Liver (tissue), 3 donors: ENCODE measurements around the gene RNF212.

Source experiments
- EGR1 ChIP-seq, 2 donors: IDR thresholded peaks; 2 replicates each; pipeline ENCODE4 v1.6.1; 2016 to 2018; ENCODE audit warnings: antibody characterized with exemption in 2 of 2, low read depth in 2 of 2
- GABPA ChIP-seq, 2 donors: IDR thresholded peaks in 1 of 2; conservative IDR thresholded peaks in 1 of 2; 2 replicates each; pipeline ENCODE4 v1.6.1; 2016; ENCODE audit warnings: antibody characterized with exemption in 2 of 2, mild to moderate bottlenecking in 1 of 2, moderate library complexity in 1 of 2
- JUND ChIP-seq, 2 donors: IDR thresholded peaks; 2 replicates each; pipeline ENCODE4 v1.6.1; 2016; ENCODE audit warnings: antibody characterized with exemption in 2 of 2
- NR2F2 ChIP-seq: IDR thresholded peaks from 2 replicates; pipeline ENCODE4 v1.6.1; 2016; ENCODE audit warnings: antibody characterized with exemption
- SP1 ChIP-seq: IDR thresholded peaks from 2 replicates; pipeline ENCODE4 v1.6.1; 2018; ENCODE audit warnings: antibody characterized with exemption, mild to moderate bottlenecking
- YY1 ChIP-seq: IDR thresholded peaks from 2 replicates; pipeline ENCODE4 v1.6.1; 2016; ENCODE audit warnings: antibody characterized with exemption, mild to moderate bottlenecking
- TF ChIP-seq, protein P1 (sequence below): IDR thresholded peaks from 2 replicates; pipeline ENCODE4 v1.6.1; 2016; ENCODE audit warnings: antibody characterized with exemption
- TF ChIP-seq, protein P2 (sequence below): fragments of 150-350 bp; IDR thresholded peaks from 2 replicates; pipeline ENCODE4 v1.5.1; 2017; ENCODE audit warnings: improper control_type of control experiment, low read depth, low read length; ENCODE audit not compliant: missing input control
- TF ChIP-seq, protein P3 (sequence below): IDR thresholded peaks from 2 replicates; pipeline ENCODE4 v1.6.1; 2016; ENCODE audit warnings: antibody characterized with exemption
- TF ChIP-seq, protein P4 (sequence below): IDR thresholded peaks from 2 replicates; pipeline ENCODE4 v1.6.1; 2016; ENCODE audit warnings: antibody characterized with exemption
- donor health status: healthy.
- donor health status: healthy.

- TF ChIP-seq, protein P1, sequence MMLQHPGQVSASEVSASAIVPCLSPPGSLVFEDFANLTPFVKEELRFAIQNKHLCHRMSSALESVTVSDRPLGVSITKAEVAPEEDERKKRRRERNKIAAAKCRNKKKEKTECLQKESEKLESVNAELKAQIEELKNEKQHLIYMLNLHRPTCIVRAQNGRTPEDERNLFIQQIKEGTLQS, result no peak
- TF ChIP-seq EGR1 (IDR thresholded peaks at IDR 0.05; ENCODE audit: low read depth in 2 of 2) (no peak), YY1 (no peak), GABPA (IDR thresholded peaks at IDR 0.05 in 1 of 2, conservative IDR thresholded peaks at IDR 0.05 in 1 of 2) (no peak), NR2F2 (no peak), SP1 (no peak), JUND (IDR thresholded peaks at IDR 0.05) (no peak)
- TF ChIP-seq, protein P2, sequence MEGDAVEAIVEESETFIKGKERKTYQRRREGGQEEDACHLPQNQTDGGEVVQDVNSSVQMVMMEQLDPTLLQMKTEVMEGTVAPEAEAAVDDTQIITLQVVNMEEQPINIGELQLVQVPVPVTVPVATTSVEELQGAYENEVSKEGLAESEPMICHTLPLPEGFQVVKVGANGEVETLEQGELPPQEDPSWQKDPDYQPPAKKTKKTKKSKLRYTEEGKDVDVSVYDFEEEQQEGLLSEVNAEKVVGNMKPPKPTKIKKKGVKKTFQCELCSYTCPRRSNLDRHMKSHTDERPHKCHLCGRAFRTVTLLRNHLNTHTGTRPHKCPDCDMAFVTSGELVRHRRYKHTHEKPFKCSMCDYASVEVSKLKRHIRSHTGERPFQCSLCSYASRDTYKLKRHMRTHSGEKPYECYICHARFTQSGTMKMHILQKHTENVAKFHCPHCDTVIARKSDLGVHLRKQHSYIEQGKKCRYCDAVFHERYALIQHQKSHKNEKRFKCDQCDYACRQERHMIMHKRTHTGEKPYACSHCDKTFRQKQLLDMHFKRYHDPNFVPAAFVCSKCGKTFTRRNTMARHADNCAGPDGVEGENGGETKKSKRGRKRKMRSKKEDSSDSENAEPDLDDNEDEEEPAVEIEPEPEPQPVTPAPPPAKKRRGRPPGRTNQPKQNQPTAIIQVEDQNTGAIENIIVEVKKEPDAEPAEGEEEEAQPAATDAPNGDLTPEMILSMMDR, result no peak
- TF ChIP-seq, protein P3, sequence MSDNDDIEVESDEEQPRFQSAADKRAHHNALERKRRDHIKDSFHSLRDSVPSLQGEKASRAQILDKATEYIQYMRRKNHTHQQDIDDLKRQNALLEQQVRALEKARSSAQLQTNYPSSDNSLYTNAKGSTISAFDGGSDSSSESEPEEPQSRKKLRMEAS, result no peak
- TF ChIP-seq, protein P4, sequence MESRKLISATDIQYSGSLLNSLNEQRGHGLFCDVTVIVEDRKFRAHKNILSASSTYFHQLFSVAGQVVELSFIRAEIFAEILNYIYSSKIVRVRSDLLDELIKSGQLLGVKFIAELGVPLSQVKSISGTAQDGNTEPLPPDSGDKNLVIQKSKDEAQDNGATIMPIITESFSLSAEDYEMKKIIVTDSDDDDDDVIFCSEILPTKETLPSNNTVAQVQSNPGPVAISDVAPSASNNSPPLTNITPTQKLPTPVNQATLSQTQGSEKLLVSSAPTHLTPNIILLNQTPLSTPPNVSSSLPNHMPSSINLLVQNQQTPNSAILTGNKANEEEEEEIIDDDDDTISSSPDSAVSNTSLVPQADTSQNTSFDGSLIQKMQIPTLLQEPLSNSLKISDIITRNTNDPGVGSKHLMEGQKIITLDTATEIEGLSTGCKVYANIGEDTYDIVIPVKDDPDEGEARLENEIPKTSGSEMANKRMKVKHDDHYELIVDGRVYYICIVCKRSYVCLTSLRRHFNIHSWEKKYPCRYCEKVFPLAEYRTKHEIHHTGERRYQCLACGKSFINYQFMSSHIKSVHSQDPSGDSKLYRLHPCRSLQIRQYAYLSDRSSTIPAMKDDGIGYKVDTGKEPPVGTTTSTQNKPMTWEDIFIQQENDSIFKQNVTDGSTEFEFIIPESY, result no peak
Observed at GRCh38 chr4:1041147-1041935, 72.0 kb downstream of the RNF212 start.
